Mesendoderm (in vitro differentiated cells): Measurements from ENCODE around the gene RAB14.

Source experiments
- DNase-seq: peaks from one replicate; pipeline ENCODE4 v3.0.0; 2013
- H2AK5ac ChIP-seq: 2 replicates; pipeline ENCODE4 v1.6.1; 2013; ENCODE audit warnings: low read length, inconsistent platforms
- H2BK120ac ChIP-seq: 2 replicates; pipeline ENCODE4 v1.6.1; 2013; ENCODE audit warnings: low read depth, mild to moderate bottlenecking, low read length, moderate library complexity, mixed read lengths
- H2BK15ac ChIP-seq: replicated peaks from 2 replicates; pipeline ENCODE4 v1.6.1; 2013; ENCODE audit warnings: low read depth, mild to moderate bottlenecking, moderate library complexity
- H2BK5ac ChIP-seq: 2 replicates; pipeline ENCODE4 v1.6.1; 2013; ENCODE audit warnings: low read length, inconsistent platforms
- H3K18ac ChIP-seq: 2 replicates; pipeline ENCODE4 v1.6.1; 2013; ENCODE audit warnings: mild to moderate bottlenecking, low read length, mixed read lengths
- H3K23ac ChIP-seq: one replicate; pipeline ENCODE4 v1.6.1; 2013; ENCODE audit warnings: low read length
- H3K27ac ChIP-seq: 2 replicates; pipeline ENCODE4 v1.5.1; 2013; ENCODE audit warnings: low read depth, mild to moderate bottlenecking, inconsistent platforms, low read length, moderate library complexity
- H3K27me3 ChIP-seq: 2 replicates; pipeline ENCODE4 v1.6.1; 2013; ENCODE audit warnings: low read length, control low read depth, mild to moderate bottlenecking, inconsistent platforms; ENCODE audit not compliant: insufficient read depth, poor library complexity
- H3K36me3 ChIP-seq: 2 replicates; pipeline ENCODE4 v1.6.1; 2013; ENCODE audit warnings: low read length, inconsistent platforms; ENCODE audit not compliant: control insufficient read depth, insufficient read depth
- H3K4ac ChIP-seq: one replicate; pipeline ENCODE4 v1.6.1; 2013; ENCODE audit warnings: low read depth, mild to moderate bottlenecking, low read length, moderate library complexity
- H3K4me1 ChIP-seq: 2 replicates; pipeline ENCODE4 v1.6.1; 2013; ENCODE audit warnings: low read depth, low read length, inconsistent platforms; ENCODE audit not compliant: control insufficient read depth
- H3K4me2 ChIP-seq: 2 replicates; pipeline ENCODE4 v1.6.1; 2013; ENCODE audit warnings: low read length
- H3K4me3 ChIP-seq: 2 replicates; pipeline ENCODE4 v1.5.1; 2013; ENCODE audit warnings: mild to moderate bottlenecking, low read length
- H3K56ac ChIP-seq: one replicate; pipeline ENCODE4 v1.6.1; 2013; ENCODE audit warnings: low read length
- H3K79me1 ChIP-seq: 2 replicates; pipeline ENCODE4 v1.6.1; 2013; ENCODE audit warnings: low read length, inconsistent platforms
- H3K79me2 ChIP-seq: 2 replicates; pipeline ENCODE4 v1.6.1; 2013; ENCODE audit warnings: mild to moderate bottlenecking, low read length; ENCODE audit not compliant: control insufficient read depth, insufficient read depth
- H3K9ac ChIP-seq: 2 replicates; pipeline ENCODE4 v1.6.1; 2013; ENCODE audit warnings: low read length, inconsistent platforms
- H4K5ac ChIP-seq: one replicate; pipeline ENCODE4 v1.6.1; 2013; ENCODE audit warnings: low read length
- H4K8ac ChIP-seq: one replicate; pipeline ENCODE4 v1.6.1; 2013; ENCODE audit warnings: low read depth, mild to moderate bottlenecking, control low read depth, low read length, moderate library complexity
- WGBS: extraction: QIAGEN DNeasy Blood & Tissue Kit; methylation state at CpG from one replicate; pipeline ENCODE4 v1.1.7; 2013; ENCODE audit warnings: low lambda C conversion rate, missing lambda C conversion rate; ENCODE audit not compliant: insufficient coverage; ENCODE audit errors: extremely low coverage; 5-methylcytosine and 5-hydroxymethylcytosine counted together

RAB14 gene

DNA sequence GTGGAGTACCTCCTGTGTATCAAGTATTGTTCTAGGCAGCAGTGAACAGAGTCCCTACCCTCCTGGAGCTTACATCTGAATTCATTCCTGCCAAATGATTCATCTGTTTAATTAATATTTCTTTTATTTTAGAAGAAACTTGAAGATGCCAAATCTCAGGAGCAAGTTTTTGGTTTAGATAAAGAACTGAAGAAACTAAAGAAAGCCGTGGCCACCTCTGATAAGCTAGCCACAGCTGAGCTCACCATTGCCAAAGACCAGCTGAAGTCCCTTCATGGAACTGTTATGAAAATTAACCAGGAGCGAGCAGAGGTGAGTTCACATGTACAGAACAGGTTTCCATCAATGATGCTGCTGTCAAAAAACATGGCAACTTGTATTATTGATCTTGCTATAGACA lies 57.9 kb downstream of the RAB14 start:
- Histone ChIP-seq H2BK120ac (no peak overlapping the region), H2BK5ac (no peak overlapping the region), H3K56ac (no peak overlapping the region), H3K79me2 (no peaks in the 10 kb centered on the region), H3K4me3 (no peak overlapping the region), H3K36me3 (peaks cover 1% of the 10 kb centered on the region), H3K27me3 (no peaks in the 10 kb centered on the region), H3K23ac (no peak overlapping the region), H2AK5ac (no peak overlapping the region), H3K4me2 (no peak overlapping the region), H3K4ac (no peak overlapping the region), H3K27ac (no peak overlapping the region), H3K79me1 (no peaks in the 10 kb centered on the region), H3K4me1 (peaks cover 2% of the 10 kb centered on the region), H4K5ac (no peak overlapping the region), H4K8ac (no peak overlapping the region), H3K9ac (no peak overlapping the region), H2BK15ac (no peak overlapping the region), H3K18ac (no peak overlapping the region)
- no peak for DNase-seq
- no CpG with 5 or more reads among the region's 2 CpGs for WGBS

GRCh38 chr9:121141706-121142105 lies 60.0 kb downstream of the RAB14 start:
- Histone ChIP-seq H4K5ac (no peak overlapping the region), H3K9ac (no peak overlapping the region), H2BK15ac (no peak overlapping the region), H3K56ac (no peak overlapping the region), H4K8ac (no peak overlapping the region), H3K36me3 (peaks cover 1% of the 10 kb centered on the region), H3K4me2 (no peak overlapping the region), H3K79me2 (no peaks in the 10 kb centered on the region), H3K23ac (no peak overlapping the region), H3K27ac (no peak overlapping the region), H2BK5ac (no peak overlapping the region), H2BK120ac (no peak overlapping the region), H3K4ac (no peak overlapping the region), H3K4me3 (no peak overlapping the region), H2AK5ac (no peak overlapping the region), H3K79me1 (no peaks in the 10 kb centered on the region), H3K27me3 (no peaks in the 10 kb centered on the region), H3K18ac (no peak overlapping the region), H3K4me1 (peaks cover 2% of the 10 kb centered on the region)
- WGBS, result no CpG with 5 or more reads among the region's 1 CpG
- no peak for DNase-seq

DNA sequence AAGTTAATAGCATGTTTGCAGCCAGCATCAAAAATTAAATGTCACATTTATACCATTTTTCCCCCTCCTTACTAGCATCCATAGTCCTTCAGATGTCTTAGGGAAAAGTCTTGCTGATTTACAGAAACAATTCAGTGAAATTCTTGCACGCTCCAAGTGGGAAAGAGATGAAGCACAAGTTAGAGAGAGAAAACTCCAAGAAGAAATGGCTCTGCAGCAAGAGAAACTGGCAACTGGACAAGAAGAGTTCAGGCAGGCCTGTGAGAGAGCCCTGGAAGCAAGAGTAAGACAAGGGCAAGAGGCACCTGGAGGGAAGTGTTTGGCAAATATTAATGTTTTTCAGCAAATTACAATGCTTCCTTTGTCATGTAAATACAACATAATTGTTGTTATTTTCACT lies 60.4 kb downstream of the RAB14 start:
- no peak overlapping the region for H3K9ac ChIP-seq
- H3K79me1 ChIP-seq, result no peaks in the 10 kb centered on the region
- H3K27me3 ChIP-seq, result no peaks in the 10 kb centered on the region
- no peak overlapping the region for H2BK120ac ChIP-seq
- no peak overlapping the region for H2AK5ac ChIP-seq
- DNase-seq, result no peak
- no peak overlapping the region for H4K5ac ChIP-seq
- no peak overlapping the region for H2BK5ac ChIP-seq
- H3K4me1 ChIP-seq, result peaks cover 2% of the 10 kb centered on the region
- H3K18ac ChIP-seq, result no peak overlapping the region
- H3K4me2 ChIP-seq, result no peak overlapping the region
- H3K4me3 ChIP-seq, result no peak overlapping the region
- H2BK15ac ChIP-seq, result no peak overlapping the region
- H3K27ac ChIP-seq, result no peak overlapping the region
- H4K8ac ChIP-seq, result no peak overlapping the region
- H3K23ac ChIP-seq, result no peak overlapping the region
- no peak overlapping the region for H3K56ac ChIP-seq
- WGBS, result no CpG with 5 or more reads among the region's 1 CpG
- peaks cover 1% of the 10 kb centered on the region for H3K36me3 ChIP-seq
- no peaks in the 10 kb centered on the region for H3K79me2 ChIP-seq
- H3K4ac ChIP-seq, result no peak overlapping the region

GRCh38 chr9:121140162-121140561 lies 61.5 kb downstream of the RAB14 start:
- Histone ChIP-seq H2AK5ac (no peak overlapping the region), H3K36me3 (peaks cover 1% of the 10 kb centered on the region), H3K4me1 (peaks cover 2% of the 10 kb centered on the region), H2BK5ac (no peak overlapping the region), H3K56ac (no peak overlapping the region), H2BK15ac (no peak overlapping the region), H3K27me3 (no peaks in the 10 kb centered on the region), H4K8ac (no peak overlapping the region), H3K4me2 (no peak overlapping the region), H3K9ac (no peak overlapping the region), H3K27ac (no peak overlapping the region), H2BK120ac (no peak overlapping the region), H3K23ac (no peak overlapping the region), H3K79me2 (no peaks in the 10 kb centered on the region), H3K4me3 (no peak overlapping the region), H3K79me1 (no peaks in the 10 kb centered on the region), H3K4ac (no peak overlapping the region), H3K18ac (no peak overlapping the region), H4K5ac (no peak overlapping the region)
- DNase-seq, result no peak
- no CpG with 5 or more reads among the region's 1 CpG for WGBS

GRCh38 chr9:121138973-121139372 lies 62.7 kb downstream of the RAB14 start:
- Histone ChIP-seq H3K36me3 (peaks cover 1% of the 10 kb centered on the region), H2AK5ac (no peak overlapping the region), H4K8ac (no peak overlapping the region), H3K27ac (no peak overlapping the region), H3K4ac (no peak overlapping the region), H3K79me1 (no peaks in the 10 kb centered on the region), H3K4me1 (peaks cover 2% of the 10 kb centered on the region), H3K9ac (no peak overlapping the region), H3K23ac (no peak overlapping the region), H3K27me3 (no peaks in the 10 kb centered on the region), H2BK5ac (no peak overlapping the region), H2BK15ac (no peak overlapping the region), H3K4me2 (no peak overlapping the region), H4K5ac (no peak overlapping the region), H3K56ac (no peak overlapping the region), H2BK120ac (no peak overlapping the region), H3K4me3 (no peak overlapping the region), H3K79me2 (no peaks in the 10 kb centered on the region), H3K18ac (no peak overlapping the region)
- WGBS, result no CpG with 5 or more reads among the region's 3 CpGs
- no peak for DNase-seq

DNA sequence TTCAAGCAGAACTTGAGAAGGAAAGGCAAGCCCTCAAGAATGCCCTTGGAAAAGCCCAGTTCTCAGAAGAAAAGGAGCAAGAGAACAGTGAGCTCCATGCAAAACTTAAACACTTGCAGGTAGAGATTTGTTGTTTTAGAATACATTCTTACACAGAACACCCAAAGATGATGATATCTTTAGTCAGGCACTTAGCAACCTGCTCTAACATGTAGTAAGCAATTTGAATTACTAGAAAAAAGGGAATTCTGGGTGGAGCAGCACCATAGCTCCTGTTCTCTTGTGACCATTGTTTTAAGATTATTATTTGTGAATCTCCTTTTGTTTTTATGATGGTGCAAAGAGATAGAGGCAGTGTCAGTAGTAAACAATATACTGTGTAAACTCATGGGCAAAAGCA lies 63.1 kb downstream of the RAB14 start:
- Histone ChIP-seq H3K23ac (no peak overlapping the region), H3K36me3 (peaks cover 1% of the 10 kb centered on the region), H3K56ac (no peak overlapping the region), H3K4me1 (peaks cover 2% of the 10 kb centered on the region), H3K4me3 (no peak overlapping the region), H3K4me2 (no peak overlapping the region), H3K9ac (no peak overlapping the region), H2BK5ac (no peak overlapping the region), H3K79me1 (no peaks in the 10 kb centered on the region), H3K27me3 (no peaks in the 10 kb centered on the region), H3K79me2 (no peaks in the 10 kb centered on the region), H3K27ac (no peak overlapping the region), H2AK5ac (no peak overlapping the region), H2BK15ac (no peak overlapping the region), H4K5ac (no peak overlapping the region), H3K4ac (no peak overlapping the region), H4K8ac (no peak overlapping the region), H2BK120ac (no peak overlapping the region), H3K18ac (no peak overlapping the region)
- no peak for DNase-seq
